NCI-H1105 (cell line): Measurements from ENCODE around the gene KRTAP4-4.

Source experiments
- DNase-seq: peaks from one replicate; lab custom pipeline; 2025; lab: John Stamatoyannopoulos, UW

KRTAP4-4 gene

DNA sequence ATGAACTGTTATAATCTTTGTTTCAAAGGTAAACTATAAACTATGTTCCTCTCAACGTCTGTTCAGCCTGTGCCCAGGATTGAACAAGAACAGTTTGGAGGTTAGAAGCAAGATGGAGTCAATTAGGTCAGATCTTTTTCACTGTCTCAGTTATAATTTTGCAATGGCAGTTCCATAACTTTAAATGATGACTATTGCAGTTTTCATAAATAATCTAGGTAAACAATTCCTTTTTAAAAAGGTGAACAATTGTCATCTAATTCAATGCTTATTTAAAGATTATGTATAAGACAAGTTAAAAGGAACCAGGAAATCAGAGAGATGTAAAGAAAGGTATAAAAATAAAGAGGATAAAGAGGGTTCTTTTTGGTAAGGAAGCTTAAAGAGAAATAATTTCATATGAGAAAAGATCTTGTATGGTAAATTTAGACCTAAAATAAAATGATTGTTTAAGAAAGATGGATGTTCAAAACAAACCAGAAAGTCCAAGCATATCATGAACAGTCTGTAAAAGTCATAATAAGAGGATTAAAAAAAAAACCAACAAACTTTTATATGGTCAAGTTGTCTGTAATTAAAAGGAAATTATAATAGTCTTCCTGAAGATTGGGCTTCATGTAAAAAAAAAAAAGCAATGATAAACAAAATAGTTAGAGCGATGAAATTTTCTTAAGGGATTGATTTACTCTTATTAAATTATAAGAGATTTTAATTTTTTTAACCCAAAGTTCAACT lies 49.2 kb downstream of the KRTAP4-4 start:
- DNase-seq: no peak
